CD14-positive monocyte (primary cell): ENCODE results near the gene IGLL1. TPM values are rescaled to one million over a fixed set of nuclear protein-coding genes. Genes with fewer than 3 reads are reported as not detected.
"Not testable (repeated sequence)": the region's sequence is repeated elsewhere in the genome, so short reads cannot be mapped to it uniquely, and the experiment has no call there.

Experiments
- DNase-seq, 3 donors: peaks; one replicate each; pipeline ENCODE4 v3.0.0-alpha.2; 2011 to 2022
- H2AFZ ChIP-seq: 2 replicates; pipeline ENCODE4 v1.6.0; 2012; ENCODE audit warnings: mild to moderate bottlenecking, low read depth, low read length, inconsistent platforms; ENCODE audit not compliant: insufficient read depth, poor library complexity, severe bottlenecking
- H3K27ac ChIP-seq, 2 donors: 1 replicate in 1 of 2; 2 replicates in 1 of 2; pipeline ENCODE4 v1.5.1; 2012 to 2013; ENCODE audit warnings: low read length in 2 of 2, control low read depth in 1 of 2, inconsistent platforms in 1 of 2, low read depth in 1 of 2, mild to moderate bottlenecking in 1 of 2
- H3K27me3 ChIP-seq, 2 donors: one replicate each; pipeline versions ENCODE4 v1.6.0 to v1.6.1; 2011 to 2013; ENCODE audit warnings: low read length in 2 of 2; ENCODE audit not compliant: control insufficient read depth in 2 of 2, insufficient read depth in 2 of 2
- H3K36me3 ChIP-seq, 2 donors: replicated peaks in 1 of 2; 1 replicate in 1 of 2; 2 replicates in 1 of 2; pipeline versions ENCODE4 v1.5.1 to v1.6.1; 2012 to 2013; ENCODE audit warnings: low read length in 2 of 2, control low read depth in 1 of 2, inconsistent platforms in 1 of 2, mild to moderate bottlenecking in 1 of 2; ENCODE audit not compliant: insufficient read depth in 2 of 2, control insufficient read depth in 1 of 2
- H3K4me1 ChIP-seq, 2 donors: 1 replicate in 1 of 2; 2 replicates in 1 of 2; pipeline versions ENCODE4 v1.5.1 to v1.6.1; 2012 to 2013; ENCODE audit warnings: low read length in 2 of 2, control low read depth in 1 of 2, inconsistent platforms in 1 of 2, mild to moderate bottlenecking in 1 of 2, moderate library complexity in 1 of 2; ENCODE audit not compliant: insufficient read depth in 2 of 2, control insufficient read depth in 1 of 2
- H3K4me2 ChIP-seq: replicated peaks from 2 replicates; pipeline ENCODE3; 2012; ENCODE audit warnings: low read length, moderate library complexity, mild to moderate bottlenecking; ENCODE audit not compliant: poor library complexity, severe bottlenecking; ENCODE audit errors: extremely low read depth
- H3K4me3 ChIP-seq, 3 experiments: fragments of 200-600 bp in 1 of 3; sonication (generic) in 1 of 3; replicated peaks in 1 of 3; 1 replicate in 2 of 3; 2 replicates in 1 of 3; pipeline ENCODE4 v1.5.1; 2011 to 2013; ENCODE audit warnings: low read length in 3 of 3, mild to moderate bottlenecking in 3 of 3, control low read depth in 2 of 3, low read depth in 2 of 3, inconsistent platforms in 1 of 3, moderate library complexity in 1 of 3
- H3K79me2 ChIP-seq: 2 replicates; pipeline ENCODE4 v1.6.0; 2012; ENCODE audit warnings: mild to moderate bottlenecking, control low read depth, inconsistent platforms, low read length, moderate library complexity; ENCODE audit not compliant: insufficient read depth
- H3K9ac ChIP-seq: 2 replicates; pipeline ENCODE4 v1.6.0; 2017; ENCODE audit warnings: low read length, mild to moderate bottlenecking; ENCODE audit not compliant: insufficient read depth, poor library complexity, severe bottlenecking
- H3K9me3 ChIP-seq, 2 donors: replicated peaks in 1 of 2; 1 replicate in 1 of 2; 2 replicates in 1 of 2; pipeline versions ENCODE4 v1.5.1 to v1.6.1; 2012 to 2013; ENCODE audit warnings: low read length in 2 of 2, control low read depth in 1 of 2; ENCODE audit not compliant: control insufficient read depth in 1 of 2, insufficient read depth in 1 of 2
- H4K20me1 ChIP-seq: 2 replicates; pipeline ENCODE4 v1.6.0; 2012; ENCODE audit warnings: mild to moderate bottlenecking, low read length, control low read depth, moderate library complexity; ENCODE audit not compliant: insufficient read depth
- H3K27ac Mint-ChIP-seq, 7 donors: one replicate each; pipeline ENCODE4 v1.8.0; 2020; ENCODE audit warnings: mild to moderate bottlenecking in 7 of 7, mixed read lengths in 7 of 7, moderate library complexity in 6 of 7, inconsistent platforms in 2 of 7
- H3K27me3 Mint-ChIP-seq, 3 donors: one replicate each; pipeline ENCODE4 v1.8.0; 2021 to 2022; ENCODE audit warnings: low read depth in 3 of 3, mild to moderate bottlenecking in 3 of 3, mixed read lengths in 3 of 3, moderate library complexity in 3 of 3, inconsistent platforms in 1 of 3
- H3K36me3 Mint-ChIP-seq, 2 donors: one replicate each; pipeline ENCODE4 v1.8.0; 2020; ENCODE audit warnings: mixed read lengths in 2 of 2, inconsistent platforms in 1 of 2, mild to moderate bottlenecking in 1 of 2
- H3K4me1 Mint-ChIP-seq: one replicate; pipeline ENCODE4 v1.8.0; 2020; ENCODE audit warnings: mild to moderate bottlenecking, mixed read lengths
- H3K4me3 Mint-ChIP-seq, 2 donors: one replicate each; pipeline ENCODE4 v1.8.0; 2020; ENCODE audit warnings: mild to moderate bottlenecking in 2 of 2, mixed read lengths in 2 of 2, moderate library complexity in 1 of 2
- H3K9me3 Mint-ChIP-seq, 7 donors: one replicate each; pipeline ENCODE4 v1.8.0; 2020 to 2022; ENCODE audit warnings: mixed read lengths in 7 of 7, mild to moderate bottlenecking in 6 of 7, moderate library complexity in 6 of 7, inconsistent platforms in 2 of 7
- WGBS: methylation state at CpG from one replicate; pipeline ENCODE4 v1.1.5; 2013; ENCODE audit warnings: missing lambda C conversion rate; ENCODE audit not compliant: insufficient coverage; 5-methylcytosine and 5-hydroxymethylcytosine counted together
- intact Hi-C, 2 donors: fragments of 100-400 bp; cut with micrococcal nuclease; formaldehyde crosslinking; loops; one replicate each; pipeline versions ENCODE4 v1.15.0 to v1.15.1; 2023
- polyA plus RNA-seq, 3 donors: library from polyadenylated mRNA; depleted of rRNA in 1 of 3; unstranded in 2 of 3; stranded (reverse) in 1 of 3; fragments of 300-500 nt in 2 of 3; fragments of >200 nt in 1 of 3; fragmentation: Illumina TruSeq in 2 of 3; gene quantifications; 1 replicate in 2 of 3; 2 replicates in 1 of 3; pipeline ENCODE4 v1.2.3, GENCODE V29; 2012 to 2021
- TF ChIP-seq, protein P1 (sequence below): fragments of 200-600 bp; IDR thresholded peaks from one replicate; pipeline ENCODE4 v1.8.0; 2022; ENCODE audit warnings: antibody characterized with exemption, mild to moderate bottlenecking

Gene IGLL1
- polyA plus RNA-seq, 3 donors = not detected

DNA sequence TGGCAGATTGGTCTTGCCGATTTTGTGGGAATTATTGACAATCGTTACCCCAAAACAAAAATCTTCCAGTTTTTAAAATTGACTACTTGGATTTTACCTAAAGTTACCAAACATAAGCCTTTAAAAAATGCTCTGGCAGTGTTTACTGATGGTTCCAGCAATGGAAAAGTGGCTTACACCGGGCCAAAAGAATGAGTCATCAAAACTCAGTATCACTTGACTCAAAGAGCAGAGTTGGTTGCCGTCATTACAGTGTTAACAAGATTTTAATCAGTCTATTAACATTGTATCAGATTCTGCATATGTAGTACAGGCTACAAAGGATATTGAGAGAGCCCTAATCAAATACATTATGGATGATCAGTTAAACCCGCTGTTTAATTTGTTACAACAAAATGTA, 37.2 kb downstream of the IGLL1 start:
- H3K4me3 ChIP-seq = no peak overlapping the region
- peaks cover 6% of the 10 kb centered on the region in 2 donors for H3K9me3 ChIP-seq
- H2AFZ ChIP-seq = no peak overlapping the region
- no peaks in the 10 kb centered on the region for H3K79me2 ChIP-seq
- no peak overlapping the region for H3K9ac ChIP-seq
- TF ChIP-seq, protein P1, sequence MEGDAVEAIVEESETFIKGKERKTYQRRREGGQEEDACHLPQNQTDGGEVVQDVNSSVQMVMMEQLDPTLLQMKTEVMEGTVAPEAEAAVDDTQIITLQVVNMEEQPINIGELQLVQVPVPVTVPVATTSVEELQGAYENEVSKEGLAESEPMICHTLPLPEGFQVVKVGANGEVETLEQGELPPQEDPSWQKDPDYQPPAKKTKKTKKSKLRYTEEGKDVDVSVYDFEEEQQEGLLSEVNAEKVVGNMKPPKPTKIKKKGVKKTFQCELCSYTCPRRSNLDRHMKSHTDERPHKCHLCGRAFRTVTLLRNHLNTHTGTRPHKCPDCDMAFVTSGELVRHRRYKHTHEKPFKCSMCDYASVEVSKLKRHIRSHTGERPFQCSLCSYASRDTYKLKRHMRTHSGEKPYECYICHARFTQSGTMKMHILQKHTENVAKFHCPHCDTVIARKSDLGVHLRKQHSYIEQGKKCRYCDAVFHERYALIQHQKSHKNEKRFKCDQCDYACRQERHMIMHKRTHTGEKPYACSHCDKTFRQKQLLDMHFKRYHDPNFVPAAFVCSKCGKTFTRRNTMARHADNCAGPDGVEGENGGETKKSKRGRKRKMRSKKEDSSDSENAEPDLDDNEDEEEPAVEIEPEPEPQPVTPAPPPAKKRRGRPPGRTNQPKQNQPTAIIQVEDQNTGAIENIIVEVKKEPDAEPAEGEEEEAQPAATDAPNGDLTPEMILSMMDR = no peak
- H3K27me3 ChIP-seq = no peaks in the 10 kb centered on the region
- no peak overlapping the region for H3K4me2 ChIP-seq
- peaks cover 2 to 11% (median 9%) of the 10 kb centered on the region in 7 donors for H3K9me3 Mint-ChIP-seq
- no peaks in the 10 kb centered on the region for H3K36me3 ChIP-seq
- H3K4me1 ChIP-seq = peaks cover 0 to 3% of the 10 kb centered on the region in 2 donors
- no peak overlapping the region for H3K4me3 Mint-ChIP-seq
- no peaks in the 10 kb centered on the region for H4K20me1 ChIP-seq
- H3K27me3 Mint-ChIP-seq = peaks cover 3 to 10% (median 6%) of the 10 kb centered on the region in 3 donors
- intact Hi-C loops = no loop called here
- no peaks in the 10 kb centered on the region for H3K36me3 Mint-ChIP-seq
- no peak for DNase-seq
- H3K4me1 Mint-ChIP-seq = peaks cover 6% of the 10 kb centered on the region
- no CpG with 5 or more reads among the region's 5 CpGs for WGBS
- no peak overlapping the region for H3K27ac ChIP-seq
- H3K27ac Mint-ChIP-seq = no peak overlapping the region

DNA sequence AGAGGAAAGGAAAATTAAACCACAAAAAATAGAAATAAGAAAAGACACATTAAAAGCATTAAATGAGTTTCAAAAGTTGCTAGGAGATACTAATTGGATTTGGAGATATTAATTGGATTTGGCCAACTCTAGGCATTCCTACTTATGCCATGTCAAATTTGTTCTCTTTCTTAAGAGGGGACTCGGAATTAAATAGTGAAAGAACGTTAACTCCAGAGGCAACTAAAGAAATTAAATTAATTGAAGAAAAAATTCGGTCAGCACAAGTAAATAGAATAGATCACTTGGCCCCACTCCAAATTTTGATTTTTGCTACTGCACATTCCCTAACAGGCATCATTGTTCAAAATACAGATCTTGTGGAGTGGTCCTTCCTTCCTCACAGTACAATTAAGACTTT, 37.7 kb downstream of the IGLL1 start:
- H3K27ac ChIP-seq, H3K4me2 ChIP-seq, H3K27ac Mint-ChIP-seq, H3K79me2 ChIP-seq, intact Hi-C loops, H3K4me1 ChIP-seq, H3K36me3 ChIP-seq, H3K4me1 Mint-ChIP-seq, H3K9me3 ChIP-seq, H3K9me3 Mint-ChIP-seq, H3K4me3 ChIP-seq, H4K20me1 ChIP-seq, DNase-seq, H3K27me3 ChIP-seq, H3K9ac ChIP-seq, H3K4me3 Mint-ChIP-seq, H2AFZ ChIP-seq, H3K36me3 Mint-ChIP-seq: not testable (repeated sequence)
- no CpG with 5 or more reads among the region's 3 CpGs for WGBS
- peaks cover 3 to 12% (median 6%) of the 10 kb centered on the region in 3 donors for H3K27me3 Mint-ChIP-seq
